KOPT-K1 (cell line): ENCODE data around the gene SETD5.

ENCODE experiments used
- H3K27ac ChIP-seq: fragments of 200-600 bp; sonication (generic); 2 replicates; pipeline ENCODE4 v1.5.1; 2016; ENCODE audit warnings: antibody characterized with exemption, mild to moderate bottlenecking, low read depth, low read length; ENCODE audit not compliant: poor library complexity, severe bottlenecking
- H3K36me3 ChIP-seq: fragments of 200-600 bp; sonication (generic); 2 replicates; pipeline ENCODE4 v1.5.1; 2017; ENCODE audit warnings: antibody characterized with exemption, mild to moderate bottlenecking, low read length, moderate library complexity; ENCODE audit not compliant: insufficient read depth
- H3K9me3 ChIP-seq: fragments of 200-600 bp; sonication (generic); 2 replicates; pipeline ENCODE4 v1.5.1; 2017; ENCODE audit warnings: antibody characterized with exemption, low read length, mild to moderate bottlenecking; ENCODE audit not compliant: insufficient read depth, poor library complexity, severe bottlenecking

SETD5 gene

GRCh38 chr3:9397332-9397905 is at the start of gene SETD5:
Gene SETD5, plus strand, starts transcription at chr3:9397615. Its CDS starts 31,324 bp downstream, at chr3:9428939.
- Histone ChIP-seq H3K27ac (peak within 1 kb of the TSS; percentile 98), H3K9me3 (no peaks in the 10 kb centered on the region), H3K36me3 (peaks cover 35% of the 10 kb centered on the region)

GRCh38 chr3:9347887-9348286 is 49.5 kb upstream of the SETD5 start:
- H3K27ac ChIP-seq: no peak overlapping the region
- H3K36me3 ChIP-seq: no peaks in the 10 kb centered on the region
- no peaks in the 10 kb centered on the region for H3K9me3 ChIP-seq

GRCh38 chr3:9349321-9350117 is 47.9 kb upstream of the SETD5 start:
- Histone ChIP-seq H3K36me3 (no peaks in the 10 kb centered on the region), H3K27ac (no peak overlapping the region), H3K9me3 (no peaks in the 10 kb centered on the region)

GRCh38 chr3:9351709-9352126 is 45.7 kb upstream of the SETD5 start:
- Histone ChIP-seq H3K27ac (no peak overlapping the region), H3K36me3 (no peaks in the 10 kb centered on the region), H3K9me3 (no peaks in the 10 kb centered on the region)

GRCh38 chr3:9352917-9353752 is 44.3 kb upstream of the SETD5 start:
- Histone ChIP-seq H3K27ac (no peak overlapping the region), H3K36me3 (no peaks in the 10 kb centered on the region), H3K9me3 (no peaks in the 10 kb centered on the region)

- Histone ChIP-seq H3K27ac (peak overlapping the region; percentile 95), H3K36me3 (peaks cover 25% of the 10 kb centered on the region), H3K9me3 (no peaks in the 10 kb centered on the region)
Observed at GRCh38 chr3:9361691-9362388, 35.6 kb upstream of the SETD5 start.

- peaks cover 36% of the 10 kb centered on the region for H3K36me3 ChIP-seq
- no peaks in the 10 kb centered on the region for H3K9me3 ChIP-seq
- peak within 1 kb of the TSS; percentile 95 for H3K27ac ChIP-seq
Observed at GRCh38 chr3:9362731-9363530, 34.5 kb upstream of the SETD5 start, which contains the start of gene THUMPD3. Gene THUMPD3, plus strand, starts transcription at chr3:9363054. Its CDS starts 2,015 bp downstream, at chr3:9365069.

- peaks cover 100% of the 10 kb centered on the region for H3K36me3 ChIP-seq
- no peaks in the 10 kb centered on the region for H3K9me3 ChIP-seq
- no peak overlapping the region for H3K27ac ChIP-seq
Observed at GRCh38 chr3:9369508-9369907, 27.9 kb upstream of the SETD5 start.

- H3K9me3 ChIP-seq: no peaks in the 10 kb centered on the region
- H3K27ac ChIP-seq: no peak overlapping the region
- peaks cover 100% of the 10 kb centered on the region for H3K36me3 ChIP-seq
Observed at GRCh38 chr3:9373465-9373864, 23.9 kb upstream of the SETD5 start.

- H3K9me3 ChIP-seq: no peaks in the 10 kb centered on the region
- H3K36me3 ChIP-seq: peaks cover 99% of the 10 kb centered on the region
- no peak overlapping the region for H3K27ac ChIP-seq
Observed at GRCh38 chr3:9377981-9378380, 19.4 kb upstream of the SETD5 start.

- Histone ChIP-seq H3K36me3 (peaks cover 99% of the 10 kb centered on the region), H3K27ac (no peak overlapping the region), H3K9me3 (no peaks in the 10 kb centered on the region)
Observed at GRCh38 chr3:9379327-9379726, 18.1 kb upstream of the SETD5 start.

GRCh38 chr3:9380014-9380413 is 17.4 kb upstream of the SETD5 start:
- peaks cover 99% of the 10 kb centered on the region for H3K36me3 ChIP-seq
- H3K9me3 ChIP-seq: no peaks in the 10 kb centered on the region
- no peak overlapping the region for H3K27ac ChIP-seq

- Histone ChIP-seq H3K27ac (no peak overlapping the region), H3K36me3 (peaks cover 98% of the 10 kb centered on the region), H3K9me3 (no peaks in the 10 kb centered on the region)
Observed at GRCh38 chr3:9384141-9384828, 13.1 kb upstream of the SETD5 start.
